Loucy (cell line): Measurements from ENCODE around the gene OPHN1.

Experiments used
- H2AFZ ChIP-seq: fragments of 200-600 bp; sonication (generic); 2 replicates; pipeline ENCODE4 v1.6.0; 2016; ENCODE audit warnings: antibody characterized with exemption, mild to moderate bottlenecking, low read length, moderate library complexity
- H3F3A ChIP-seq: fragments of 200-600 bp; 2 replicates; pipeline ENCODE4 v1.6.0; 2016; ENCODE audit warnings: antibody characterized with exemption, low read depth, mild to moderate bottlenecking
- H3K27me3 ChIP-seq: fragments of 200-600 bp; sonication (generic); 2 replicates; pipeline ENCODE4 v1.6.1; 2014; ENCODE audit warnings: low read length, mild to moderate bottlenecking; ENCODE audit not compliant: insufficient read depth, poor library complexity, severe bottlenecking
- H3K36me3 ChIP-seq: fragments of 200-600 bp; sonication (generic); 2 replicates; pipeline ENCODE4 v1.6.1; 2016; ENCODE audit warnings: low read length; ENCODE audit not compliant: insufficient read depth
- H3K4me1 ChIP-seq: fragments of 200-600 bp; sonication (generic); 2 replicates; pipeline ENCODE4 v1.5.1; 2014; ENCODE audit warnings: low read length, mild to moderate bottlenecking; ENCODE audit not compliant: insufficient read depth, poor library complexity, severe bottlenecking
- H3K4me2 ChIP-seq: fragments of 200-600 bp; sonication (generic); 2 replicates; pipeline ENCODE4 v1.6.0; 2014; ENCODE audit warnings: antibody characterized with exemption, low read length, low read depth, mild to moderate bottlenecking; ENCODE audit not compliant: poor library complexity, severe bottlenecking
- H3K4me3 ChIP-seq: fragments of 200-600 bp; sonication (generic); 2 replicates; pipeline ENCODE4 v1.5.1; 2014; ENCODE audit warnings: low read length, mild to moderate bottlenecking, mixed read lengths; ENCODE audit not compliant: poor library complexity, severe bottlenecking
- H3K79me2 ChIP-seq: fragments of 200-600 bp; sonication (generic); 2 replicates; pipeline ENCODE4 v1.6.1; 2014; ENCODE audit warnings: low read length; ENCODE audit not compliant: insufficient read depth
- H3K9ac ChIP-seq: fragments of 200-600 bp; sonication (generic); 2 replicates; pipeline ENCODE4 v1.6.0; 2014; ENCODE audit warnings: mild to moderate bottlenecking, low read depth, low read length, moderate library complexity; ENCODE audit not compliant: poor library complexity, severe bottlenecking
- H3K9me2 ChIP-seq: fragments of 200-600 bp; sonication (generic); replicated peaks from 2 replicates; pipeline ENCODE4 v1.6.1; 2016; ENCODE audit warnings: low read depth, low read length, mixed read lengths
- H3K9me3 ChIP-seq: fragments of 200-600 bp; sonication (generic); 2 replicates; pipeline ENCODE4 v1.6.1; 2014; ENCODE audit warnings: mild to moderate bottlenecking, antibody characterized with exemption, low read length, low read depth; ENCODE audit not compliant: insufficient read depth
- H4K20me1 ChIP-seq: fragments of 200-600 bp; sonication (generic); 2 replicates; pipeline ENCODE4 v1.6.0; 2014; ENCODE audit warnings: antibody characterized with exemption, low read length, mild to moderate bottlenecking; ENCODE audit not compliant: insufficient read depth, poor library complexity, severe bottlenecking
- EZH2phosphoT487 ChIP-seq: fragments of 200-600 bp; IDR thresholded peaks from 2 replicates; pipeline ENCODE4 v1.6.1; 2018; ENCODE audit warnings: antibody characterized with exemption, mild to moderate bottlenecking, moderate library complexity, borderline replicate concordance
- TF ChIP-seq, protein P1 (sequence below): fragments of 200-600 bp; sonication (generic); conservative IDR thresholded peaks from 2 replicates; pipeline ENCODE4 v1.5.1; 2014; ENCODE audit warnings: mild to moderate bottlenecking, antibody characterized with exemption, low read length

The OPHN1 gene

DNA sequence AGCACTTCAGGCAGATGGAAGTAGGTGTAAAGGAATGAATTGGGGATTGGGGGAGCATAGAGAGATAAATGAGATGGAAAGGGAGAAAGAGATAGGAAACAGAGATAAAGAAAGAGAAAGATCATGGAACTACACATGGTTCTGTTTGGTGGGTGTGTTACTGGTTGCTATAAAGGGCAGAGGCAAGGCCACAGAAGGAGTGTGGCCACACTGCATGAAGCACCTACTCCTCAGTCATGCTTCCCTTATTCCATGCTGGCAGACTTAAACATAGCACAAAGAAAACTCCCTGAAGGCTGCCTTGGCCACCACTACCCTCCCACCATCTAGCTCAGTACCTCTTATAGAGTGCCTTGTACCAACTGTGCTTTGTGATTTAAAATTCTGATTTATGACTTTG, 56.9 kb downstream of the OPHN1 start:
- Histone ChIP-seq H3K36me3 (no peaks in the 10 kb centered on the region), H3K27me3 (no peaks in the 10 kb centered on the region), H3F3A (0 out of 2 replicates have a peak, but pooled peaks cover 3% of the 10 kb centered on the region), H3K79me2 (no peaks in the 10 kb centered on the region), H3K4me3 (no peak overlapping the region), H3K9me3 (no peaks in the 10 kb centered on the region), H4K20me1 (no peaks in the 10 kb centered on the region), H3K4me1 (peaks cover 3% of the 10 kb centered on the region), H3K9ac (no peak overlapping the region), H2AFZ (no peak overlapping the region), H3K4me2 (no peak overlapping the region), H3K9me2 (no peaks in the 10 kb centered on the region)
- TF ChIP-seq EZH2phosphoT487: no peak
- TF ChIP-seq, protein P1, sequence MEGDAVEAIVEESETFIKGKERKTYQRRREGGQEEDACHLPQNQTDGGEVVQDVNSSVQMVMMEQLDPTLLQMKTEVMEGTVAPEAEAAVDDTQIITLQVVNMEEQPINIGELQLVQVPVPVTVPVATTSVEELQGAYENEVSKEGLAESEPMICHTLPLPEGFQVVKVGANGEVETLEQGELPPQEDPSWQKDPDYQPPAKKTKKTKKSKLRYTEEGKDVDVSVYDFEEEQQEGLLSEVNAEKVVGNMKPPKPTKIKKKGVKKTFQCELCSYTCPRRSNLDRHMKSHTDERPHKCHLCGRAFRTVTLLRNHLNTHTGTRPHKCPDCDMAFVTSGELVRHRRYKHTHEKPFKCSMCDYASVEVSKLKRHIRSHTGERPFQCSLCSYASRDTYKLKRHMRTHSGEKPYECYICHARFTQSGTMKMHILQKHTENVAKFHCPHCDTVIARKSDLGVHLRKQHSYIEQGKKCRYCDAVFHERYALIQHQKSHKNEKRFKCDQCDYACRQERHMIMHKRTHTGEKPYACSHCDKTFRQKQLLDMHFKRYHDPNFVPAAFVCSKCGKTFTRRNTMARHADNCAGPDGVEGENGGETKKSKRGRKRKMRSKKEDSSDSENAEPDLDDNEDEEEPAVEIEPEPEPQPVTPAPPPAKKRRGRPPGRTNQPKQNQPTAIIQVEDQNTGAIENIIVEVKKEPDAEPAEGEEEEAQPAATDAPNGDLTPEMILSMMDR: no peak

DNA sequence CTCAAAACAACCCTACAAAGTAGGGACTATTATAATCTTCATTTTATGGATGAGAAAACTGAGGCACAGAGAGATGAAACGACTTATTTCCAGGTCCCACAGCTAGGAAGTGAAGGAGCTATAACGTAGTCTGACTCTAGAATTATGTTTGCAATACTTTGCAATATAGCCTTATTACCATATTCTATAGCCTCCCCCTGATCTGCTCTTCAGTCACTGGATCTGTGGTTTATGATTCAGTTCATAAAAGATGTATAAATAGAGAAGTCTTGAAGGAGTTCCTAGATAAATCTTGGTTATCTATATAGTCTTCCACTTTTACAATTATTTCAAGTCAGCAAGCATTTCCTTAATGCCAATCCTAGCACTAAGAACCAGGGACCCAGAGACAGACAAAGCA, 57.5 kb downstream of the OPHN1 start:
- Histone ChIP-seq H3K27me3 (no peaks in the 10 kb centered on the region), H3K9ac (no peak overlapping the region), H2AFZ (no peak overlapping the region)

DNA sequence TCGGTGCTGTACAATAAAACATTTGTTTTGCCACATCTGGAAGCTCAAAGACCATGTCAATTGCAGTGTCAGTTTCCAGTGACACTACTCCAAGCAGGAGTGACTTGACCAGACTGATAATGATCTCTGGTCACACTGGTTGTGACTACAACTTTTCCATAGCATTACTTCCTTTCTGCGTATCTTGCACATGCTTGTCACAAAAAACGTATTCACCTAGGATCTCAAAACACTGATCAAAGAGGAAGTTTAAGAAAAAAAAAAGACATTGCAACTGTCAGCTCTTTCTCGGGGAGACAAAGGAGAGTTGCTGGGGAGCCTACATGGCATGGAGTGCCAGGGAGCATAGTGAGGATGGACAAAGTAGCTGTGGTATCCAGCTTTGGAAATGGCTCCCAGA, 60.6 kb downstream of the OPHN1 start:
- no peak overlapping the region for H3K9ac ChIP-seq
- H3K4me1 ChIP-seq: peaks cover 3% of the 10 kb centered on the region
- no peak overlapping the region for H2AFZ ChIP-seq
- no peak overlapping the region for H3K4me2 ChIP-seq
- no peak overlapping the region for H3K4me3 ChIP-seq
- H3K9me3 ChIP-seq: no peaks in the 10 kb centered on the region
- no peaks in the 10 kb centered on the region for H3K9me2 ChIP-seq
- H3K36me3 ChIP-seq: no peaks in the 10 kb centered on the region
- 0 out of 2 replicates have a peak, but pooled peaks cover 3% of the 10 kb centered on the region for H3F3A ChIP-seq
- H4K20me1 ChIP-seq: no peaks in the 10 kb centered on the region
- TF ChIP-seq, protein P1: no peak
- TF ChIP-seq EZH2phosphoT487: no peak
- no peaks in the 10 kb centered on the region for H3K79me2 ChIP-seq
- no peaks in the 10 kb centered on the region for H3K27me3 ChIP-seq

More for the DNA sequence above, 57.5 kb downstream of the OPHN1 start:
- Histone ChIP-seq H3K9me3 (no peaks in the 10 kb centered on the region), H4K20me1 (no peaks in the 10 kb centered on the region), H3K4me1 (peaks cover 3% of the 10 kb centered on the region), H3K4me2 (no peak overlapping the region), H3F3A (0 out of 2 replicates have a peak, but pooled peaks cover 3% of the 10 kb centered on the region), H3K79me2 (no peaks in the 10 kb centered on the region), H3K9me2 (no peaks in the 10 kb centered on the region), H3K4me3 (no peak overlapping the region), H3K36me3 (no peaks in the 10 kb centered on the region)
- TF ChIP-seq EZH2phosphoT487: no peak
- TF ChIP-seq, protein P1: no peak
